A673 (cell line): Measurements from ENCODE around the gene CARMIL1.

ENCODE experiments used
- CTCF ChIP-seq: fragments of 300-800, 200-600 bp; sonication (generic); conservative IDR thresholded peaks from 2 replicates; pipeline ENCODE4 v1.5.1; 2017; ENCODE audit warnings: low read depth, mild to moderate bottlenecking, antibody characterized with exemption, low read length, moderate library complexity, mixed read lengths
- EZH2 ChIP-seq: fragments of 200-600 bp; sonication (generic); IDR thresholded peaks from 2 replicates; pipeline ENCODE4 v1.6.1; 2017; ENCODE audit warnings: borderline replicate concordance, low read depth, mild to moderate bottlenecking, mixed read lengths, antibody characterized with exemption, low read length; ENCODE audit not compliant: poor library complexity, severe bottlenecking

- TF ChIP-seq CTCF (no peak), EZH2 (no peak)
Observed at GRCh38 chr6:25431306-25431974, 152.3 kb downstream of the CARMIL1 start.
